ENCODE data around the gene OGDHL. TPM values are rescaled to one million over a fixed set of nuclear protein-coding genes. Genes with fewer than 3 reads are reported as not detected.

OGDHL gene
- total and polyA plus RNA-seq, 9 of the 15 experiments (the other 6 are each of a cell fraction or from before 2014, with no cell fraction given) = 0.01 to 1.8 (median 0.91) TPM

- TF ChIP-seq, protein P1, sequence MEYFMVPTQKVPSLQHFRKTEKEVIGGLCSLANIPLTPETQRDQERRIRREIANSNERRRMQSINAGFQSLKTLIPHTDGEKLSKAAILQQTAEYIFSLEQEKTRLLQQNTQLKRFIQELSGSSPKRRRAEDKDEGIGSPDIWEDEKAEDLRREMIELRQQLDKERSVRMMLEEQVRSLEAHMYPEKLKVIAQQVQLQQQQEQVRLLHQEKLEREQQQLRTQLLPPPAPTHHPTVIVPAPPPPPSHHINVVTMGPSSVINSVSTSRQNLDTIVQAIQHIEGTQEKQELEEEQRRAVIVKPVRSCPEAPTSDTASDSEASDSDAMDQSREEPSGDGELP (CRISPR knock-in tag; IDR thresholded peaks at IDR 0.05; ENCODE audit: borderline replicate concordance) = peak; percentile 86
- TF ChIP-seq, protein P2, sequence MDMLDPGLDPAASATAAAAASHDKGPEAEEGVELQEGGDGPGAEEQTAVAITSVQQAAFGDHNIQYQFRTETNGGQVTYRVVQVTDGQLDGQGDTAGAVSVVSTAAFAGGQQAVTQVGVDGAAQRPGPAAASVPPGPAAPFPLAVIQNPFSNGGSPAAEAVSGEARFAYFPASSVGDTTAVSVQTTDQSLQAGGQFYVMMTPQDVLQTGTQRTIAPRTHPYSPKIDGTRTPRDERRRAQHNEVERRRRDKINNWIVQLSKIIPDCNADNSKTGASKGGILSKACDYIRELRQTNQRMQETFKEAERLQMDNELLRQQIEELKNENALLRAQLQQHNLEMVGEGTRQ (CRISPR knock-in tag; IDR thresholded peaks at IDR 0.05) = peak; percentile 97
- no peak for TF ChIP-seq ETV6 (IDR thresholded peaks at IDR 0.05; ENCODE audit: borderline replicate concordance in 1 of 2, low read depth in 2 of 2, low read length in 1 of 2)
- TF ChIP-seq ETV6 (CRISPR knock-in tag; IDR thresholded peaks at IDR 0.05; ENCODE audit: borderline replicate concordance) = peak; percentile 67; the same call in 1 of the 2 replicates
- peak; percentile 95 for TF ChIP-seq BHLHE40 (IDR thresholded peaks at IDR 0.05; ENCODE audit: low read length)
- TF ChIP-seq AFF4 (CRISPR knock-in tag; IDR thresholded peaks at IDR 0.05) = peak; percentile 95
Measured at GRCh38 chr10:49761789-49762565, at the start of gene OGDHL (continued).

Measured in K562 (cell line).